UCSD-AML1 (cell line): ENCODE measurements around the gene TMEM167A.
A peak's percentile ranks its signal among the peaks of the same experiment; 100 is the strongest.

Experiments used
- DNase-seq: peaks from one replicate; lab custom pipeline; 2025; ENCODE audit not compliant: unreplicated experiment; lab: John Stamatoyannopoulos, UW

The TMEM167A gene

GRCh38 chr5:83076742-83077661 is at the start of gene TMEM167A, which contains the start of gene XRCC4:
TSS of gene TMEM167A (minus strand) at chr5:83077394. CDS start at chr5:83077323, 71 bp downstream.
TSS of gene XRCC4 (plus strand) at chr5:83077547. CDS start at chr5:83104920, 27,373 bp downstream.
- peak; percentile 95 for DNase-seq

- DNase-seq = no peak
These were observed 49.3 kb upstream of the TMEM167A start for GRCh38 chr5:83126501-83126900.

- DNase-seq = no peak
These were observed 48.4 kb upstream of the TMEM167A start for GRCh38 chr5:83125560-83125959.

- DNase-seq = no peak
These were observed 47.4 kb upstream of the TMEM167A start for GRCh38 chr5:83124593-83124992.

- no peak for DNase-seq
These were observed 41.8 kb upstream of the TMEM167A start for GRCh38 chr5:83118976-83119375.

GRCh38 chr5:83118471-83118870 is 41.3 kb upstream of the TMEM167A start:
- DNase-seq = no peak

- DNase-seq = no peak
These were observed 38.6 kb upstream of the TMEM167A start for GRCh38 chr5:83115816-83116215.

GRCh38 chr5:83109380-83109779 is 32.2 kb upstream of the TMEM167A start:
- DNase-seq = no peak

- no peak for DNase-seq
These were observed 30.7 kb upstream of the TMEM167A start for GRCh38 chr5:83107692-83108420.

- DNase-seq = no peak
These were observed 26.8 kb upstream of the TMEM167A start for GRCh38 chr5:83104021-83104420.

- no peak for DNase-seq
These were observed 25.3 kb upstream of the TMEM167A start for GRCh38 chr5:83102364-83102980.

GRCh38 chr5:83101514-83101913 is 24.3 kb upstream of the TMEM167A start:
- no peak for DNase-seq

GRCh38 chr5:83099445-83099844 is 22.3 kb upstream of the TMEM167A start:
- no peak for DNase-seq

GRCh38 chr5:83099001-83099400 is 21.8 kb upstream of the TMEM167A start:
- DNase-seq = no peak

- no peak for DNase-seq
These were observed 20.6 kb upstream of the TMEM167A start for GRCh38 chr5:83097689-83098231.

- no peak for DNase-seq
These were observed 19.6 kb upstream of the TMEM167A start for GRCh38 chr5:83096660-83097339.

GRCh38 chr5:83095957-83096539 is 18.9 kb upstream of the TMEM167A start:
- no peak for DNase-seq

- DNase-seq = no peak
These were observed 18.2 kb upstream of the TMEM167A start for GRCh38 chr5:83095163-83095956.

GRCh38 chr5:83093692-83094091 is 16.5 kb upstream of the TMEM167A start:
- no peak for DNase-seq
